Measurements from ENCODE around the gene ISYNA1. TPM values are rescaled to one million over a fixed set of nuclear protein-coding genes. Genes with fewer than 3 reads are reported as not detected.

Gene ISYNA1
- total and polyA plus RNA-seq, 2 donors (not counting 3 experiments of a cell fraction or from before 2014, with no cell fraction given), result 69.0 to 70.2 TPM

DNA sequence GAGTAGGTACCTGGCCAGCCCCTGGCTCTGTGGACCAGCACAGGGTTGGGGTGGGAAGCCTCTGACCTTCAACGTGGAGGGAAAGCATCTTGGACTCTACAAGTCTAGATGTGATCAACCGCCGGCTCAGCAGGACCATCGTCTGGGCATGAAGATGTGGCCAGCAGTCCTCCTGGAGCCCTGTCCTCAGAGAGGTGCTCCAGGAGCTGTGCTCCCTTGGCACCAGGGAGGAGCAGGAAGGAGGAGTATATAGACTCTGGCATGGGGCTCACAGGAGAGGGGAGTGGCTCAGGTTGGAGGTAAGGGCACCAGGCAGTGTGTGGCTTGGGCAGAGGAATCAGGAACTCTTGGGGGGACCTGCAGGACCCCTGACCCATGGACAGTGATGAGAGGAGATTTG, 18.3 kb upstream of the ISYNA1 start:
- POLR2A ChIA-PET, result no interaction called here
- no peak overlapping the region for H3K4me3 ChIP-seq (replicated peaks in 1 of 3; ENCODE audit: insufficient read depth in 1 of 3, low read depth in 1 of 3, low read length in 3 of 3)
- FAIRE-seq (no peak), DNase-seq (ENCODE audit: low read depth, low spot score) (no peak)
- peaks cover 2 to 24% of the 10 kb centered on the region in 2 experiments for H3K36me3 ChIP-seq (ENCODE audit: control insufficient read depth in 2 of 2, extremely low read depth in 1 of 2, insufficient read depth in 2 of 2, low read length in 2 of 2)
- no peak overlapping the region for H3K4me2 ChIP-seq (ENCODE audit: insufficient read depth, low read length)
- H3K4me1 ChIP-seq (ENCODE audit: control insufficient read depth, extremely low read depth, insufficient read depth, low read length), result peaks cover 10% of the 10 kb centered on the region
- intact Hi-C loops (cut with micrococcal nuclease) (loop anchor here (10.0 kb wide), 1 partner anchor 459 kb away; the partner anchor contains the start of genes COPE and DDX49), dilution Hi-C loops (cut with MboI; ENCODE audit: extremely low pct_ligation_motif_present, low sequenced_read_pairs) (no loop called here)
- no peaks in the 10 kb centered on the region for H4K20me1 ChIP-seq (replicated peaks; ENCODE audit: control insufficient read depth, extremely low read depth, insufficient read depth, low read length)
- no peaks in the 10 kb centered on the region for H3K9me1 ChIP-seq (replicated peaks; ENCODE audit: control insufficient read depth, extremely low read depth, insufficient read depth, low read length)
- BruUV-seq (replicated peaks), result no TSS peak
- TF ChIP-seq FOS (IDR thresholded peaks at IDR 0.05; ENCODE audit: borderline replicate concordance, insufficient read depth, low read length), result no peak
- no peak for TF ChIP-seq CTCF (IDR thresholded peaks at IDR 0.05; ENCODE audit: extremely low read depth in 1 of 2, insufficient read depth in 1 of 2, low read depth in 1 of 2, low read length in 2 of 2)
- TF ChIP-seq POLR2AphosphoS5 (IDR thresholded peaks at IDR 0.05; ENCODE audit: insufficient read depth, low read depth, low read length), result no peak
- no peak for TF ChIP-seq GATA2 (IDR thresholded peaks at IDR 0.05; ENCODE audit: insufficient read depth, insufficient read length, low read depth, low read length)
- no peak for TF ChIP-seq POLR2A (IDR thresholded peaks at IDR 0.05; ENCODE audit: low read depth, low read length)
- no peak for TF ChIP-seq JUN (IDR thresholded peaks at IDR 0.05; ENCODE audit: borderline replicate concordance, insufficient read depth, insufficient read length, low read depth)
- TF ChIP-seq, protein P1, sequence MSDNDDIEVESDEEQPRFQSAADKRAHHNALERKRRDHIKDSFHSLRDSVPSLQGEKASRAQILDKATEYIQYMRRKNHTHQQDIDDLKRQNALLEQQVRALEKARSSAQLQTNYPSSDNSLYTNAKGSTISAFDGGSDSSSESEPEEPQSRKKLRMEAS (IDR thresholded peaks at IDR 0.05; ENCODE audit: insufficient read depth, insufficient read length), result no peak
- TF ChIP-seq EZH2 (IDR thresholded peaks at IDR 0.05; ENCODE audit: borderline replicate concordance, low read depth, low read length, severe bottlenecking), result no peak
- H3K27me3 ChIP-seq (ENCODE audit: control insufficient read depth in 2 of 2, insufficient read depth in 2 of 2, low read length in 2 of 2), result no peaks in the 10 kb centered on the region
- H3K79me2 ChIP-seq (ENCODE audit: control insufficient read depth, insufficient read depth, low read length), result no peaks in the 10 kb centered on the region
- H3K9ac ChIP-seq (replicated peaks; ENCODE audit: extremely low read depth, insufficient read depth, low read length), result no peak overlapping the region
- H3K27ac ChIP-seq (ENCODE audit: insufficient read depth, low read depth, low read length), result no peak overlapping the region
- H3K9me3 ChIP-seq (replicated peaks; ENCODE audit: control insufficient read depth, insufficient read depth, low read length), result no peaks in the 10 kb centered on the region
- CTCF ChIA-PET, result interaction anchor here (1.2 kb wide), 1 partner anchor 14 kb away, joined by 4 read pairs; no protein-coding TSS in a partner anchor
- H2AFZ ChIP-seq (ENCODE audit: low read depth, low read length), result no peak overlapping the region
